BE2C (cell line): ENCODE data around the gene CD27. TPM values are rescaled to one million over a fixed set of nuclear protein-coding genes. Genes with fewer than 3 reads are reported as not detected.

ENCODE experiments used
- DNase-seq: peaks from one replicate; pipeline ENCODE4 v3.0.0-alpha.2; 2020
- H3K27me3 ChIP-seq: fragments of 250-450 bp; sonication (Bioruptor Pico); 2 replicates; pipeline ENCODE4 v1.5.1; 2020; ENCODE audit warnings: mild to moderate bottlenecking
- H3K36me3 ChIP-seq: fragments of 250-450 bp; sonication (Bioruptor Pico); 2 replicates; pipeline ENCODE4 v1.5.1; 2020; ENCODE audit warnings: mild to moderate bottlenecking
- H3K4me1 ChIP-seq: fragments of 250-450 bp; sonication (Bioruptor Pico); 2 replicates; pipeline ENCODE4 v1.5.1; 2020
- H3K4me3 ChIP-seq: 2 replicates; pipeline ENCODE4 v1.5.1; 2011; ENCODE audit warnings: low read depth, low read length
- H3K9me3 ChIP-seq: fragments of 250-450 bp; sonication (Bioruptor Pico); 2 replicates; pipeline ENCODE4 v1.5.1; 2020
- CTCF ChIP-seq: IDR thresholded peaks from 2 replicates; pipeline ENCODE4 v1.5.1; 2012; ENCODE audit warnings: mild to moderate bottlenecking, low read depth, low read length
- polyA plus RNA-seq: library from polyadenylated mRNA; unstranded; fragments of >200 nt; gene quantifications from one replicate; pipeline ENCODE4 v1.2.1, GENCODE V29; 2012; ENCODE audit warnings: low read depth, missing spikeins; ENCODE audit not compliant: insufficient read length, insufficient read depth

The CD27 gene
- 2.4 TPM for polyA plus RNA-seq

- Histone ChIP-seq H3K4me1 (no peaks in the 10 kb centered on the region), H3K4me3 (no peak within 1 kb of the TSS), H3K36me3 (no peaks in the 10 kb centered on the region; the same call in 1 of the 2 replicates), H3K27me3 (no peaks in the 10 kb centered on the region), H3K9me3 (no peaks in the 10 kb centered on the region)
- no peak for TF ChIP-seq CTCF
- DNase-seq = no peak
Observed at GRCh38 chr12:6444704-6445688, at the start of gene CD27. TSS of gene CD27 (plus strand) at chr12:6444955. CDS start at chr12:6445096, 141 bp downstream.

GRCh38 chr12:6396031-6396430 lies 48.7 kb upstream of the CD27 start:
- H3K9me3 ChIP-seq = no peaks in the 10 kb centered on the region
- no peak for DNase-seq
- no peaks in the 10 kb centered on the region for H3K36me3 ChIP-seq
- no peaks in the 10 kb centered on the region for H3K4me1 ChIP-seq
- H3K4me3 ChIP-seq = no peak overlapping the region
- TF ChIP-seq CTCF = no peak
- H3K27me3 ChIP-seq = no peaks in the 10 kb centered on the region

- Histone ChIP-seq H3K4me1 (no peaks in the 10 kb centered on the region), H3K4me3 (no peak overlapping the region), H3K27me3 (no peaks in the 10 kb centered on the region), H3K9me3 (no peaks in the 10 kb centered on the region), H3K36me3 (no peaks in the 10 kb centered on the region)
- TF ChIP-seq CTCF = no peak
- no peak for DNase-seq
Observed at GRCh38 chr12:6399884-6400644, 44.7 kb upstream of the CD27 start.

- no peaks in the 10 kb centered on the region for H3K36me3 ChIP-seq
- no peak overlapping the region for H3K4me3 ChIP-seq
- DNase-seq = no peak
- no peaks in the 10 kb centered on the region for H3K9me3 ChIP-seq
- H3K27me3 ChIP-seq = no peaks in the 10 kb centered on the region
- H3K4me1 ChIP-seq = no peaks in the 10 kb centered on the region
- TF ChIP-seq CTCF = no peak
Observed at GRCh38 chr12:6404390-6404789, 40.4 kb upstream of the CD27 start.

- TF ChIP-seq CTCF = no peak
Observed at GRCh38 chr12:6405963-6406362, 38.8 kb upstream of the CD27 start.

More at GRCh38 chr12:6405963-6406362, 38.8 kb upstream of the CD27 start:
- Histone ChIP-seq H3K27me3 (no peaks in the 10 kb centered on the region), H3K9me3 (no peaks in the 10 kb centered on the region), H3K4me1 (no peaks in the 10 kb centered on the region), H3K36me3 (no peaks in the 10 kb centered on the region), H3K4me3 (no peak overlapping the region)
- no peak for DNase-seq
